Measurements from ENCODE around the gene GPR85. TPM values are rescaled to one million over a fixed set of nuclear protein-coding genes. Genes with fewer than 3 reads are reported as not detected.

The GPR85 gene
- total RNA-seq, 1 experiment from 2014 or later, result not detected

- H3K9me3 Mint-ChIP-seq, result no peaks in the 10 kb centered on the region; a peak in 1 of 5 replicates
- H3K27me3 Mint-ChIP-seq (ENCODE audit: low read depth), result peaks cover 90% of the 10 kb centered on the region
- peaks cover 51% of the 10 kb centered on the region for H3K27me3 ChIP-seq (ENCODE audit: insufficient read depth, low read length)
- DNase-seq, result no peak
- H3K9me3 ChIP-seq (ENCODE audit: control insufficient read depth, low read depth, low read length), result no peaks in the 10 kb centered on the region
- H4K91ac ChIP-seq (ENCODE audit: insufficient read length, low read depth, low read length), result no peak overlapping the region
- no CpG with 5 or more reads among the region's 3 CpGs for WGBS (ENCODE audit: extremely low coverage, insufficient read length, low lambda C conversion rate)
- H2BK5ac ChIP-seq (ENCODE audit: insufficient read length, low read length), result no peak overlapping the region
- no peaks in the 10 kb centered on the region for H3K36me3 Mint-ChIP-seq (ENCODE audit: insufficient read depth in 1 of 3, low read depth in 3 of 3)
- no peak overlapping the region for H2BK20ac ChIP-seq (ENCODE audit: low read depth, low read length, poor library complexity, severe bottlenecking)
- H4K20me1 ChIP-seq (ENCODE audit: control insufficient read depth, insufficient read depth, insufficient read length), result no peaks in the 10 kb centered on the region
- peaks cover 12% of the 10 kb centered on the region in 2 experiments for H3K4me1 Mint-ChIP-seq
- H3K4me3 Mint-ChIP-seq, result peak overlapping the region in 1 of 2 experiments; percentile 55; a peak in 2 of 5 replicates
- no peak for TF ChIP-seq CTCF (conservative IDR thresholded peaks at IDR 0.05)
- no peaks in the 10 kb centered on the region for H3K79me2 ChIP-seq (ENCODE audit: insufficient read depth, low read length)
- no peak overlapping the region for H3K23ac ChIP-seq (ENCODE audit: insufficient read length, low read depth, low read length)
- no peaks in the 10 kb centered on the region for H3K79me1 ChIP-seq (ENCODE audit: insufficient read depth, low read depth, low read length, poor library complexity, severe bottlenecking)
- no peaks in the 10 kb centered on the region for H3K4me1 ChIP-seq (ENCODE audit: insufficient read depth, low read length)
- no peak overlapping the region for H3K56ac ChIP-seq (ENCODE audit: insufficient read length, low read depth, low read length)
- no peaks in the 10 kb centered on the region for H3K23me2 ChIP-seq (ENCODE audit: insufficient read length, low read depth, low read length, poor library complexity, severe bottlenecking)
- H3K14ac ChIP-seq (ENCODE audit: insufficient read depth, low read length), result no peak overlapping the region
- no peak overlapping the region for H3K4ac ChIP-seq (ENCODE audit: low read depth, low read length)
- no peak overlapping the region for H4K8ac ChIP-seq (replicated peaks; ENCODE audit: insufficient read length, low read depth, low read length)
- no peak overlapping the region for H3K27ac ChIP-seq (ENCODE audit: insufficient read length, low read depth, low read length)
- H2BK12ac ChIP-seq (ENCODE audit: insufficient read length, low read depth, low read length), result no peak overlapping the region
- H3K27ac Mint-ChIP-seq, result no peak overlapping the region
- no peak overlapping the region for H2AK5ac ChIP-seq (ENCODE audit: insufficient read length, low read length)
- H3T11ph ChIP-seq (ENCODE audit: low read length), result no peak overlapping the region
- no peak overlapping the region for H4K5ac ChIP-seq (ENCODE audit: insufficient read length, low read depth, low read length)
- no peak overlapping the region for H2BK15ac ChIP-seq (ENCODE audit: low read depth, low read length)
- no peak overlapping the region for H2AFZ ChIP-seq (ENCODE audit: low read length)
- no peak overlapping the region for H3K9ac ChIP-seq (ENCODE audit: extremely low read depth, insufficient read length, low read length)
- H3K18ac ChIP-seq (ENCODE audit: insufficient read length, low read depth, low read length), result no peak overlapping the region
- H2BK120ac ChIP-seq (ENCODE audit: low read depth, low read length, poor library complexity, severe bottlenecking), result no peak overlapping the region
- no peak overlapping the region for H3K4me2 ChIP-seq (ENCODE audit: insufficient read depth, insufficient read length, low read length)
Observed at GRCh38 chr7:113076703-113077102, 9.9 kb downstream of the GPR85 start.
